PC-3 (cell line): ENCODE results near the gene HACD3. TPM values are rescaled to one million over a fixed set of nuclear protein-coding genes. Genes with fewer than 3 reads are reported as not detected.

Experiments used
- ATAC-seq: fragments of 200-7000 bp; cut with Tn5 transposase; 2 replicates; pipeline ENCODE4 v1.9.1; 2020; ENCODE audit warnings: mild to moderate bottlenecking, moderate library complexity
- BruUV-seq: library from RNA; stranded (reverse); fragments of 400-500 nt; replicated peaks from 2 replicates; lab custom pipeline; 2021; lab: Mats Ljungman, UMichigan
- CTCF ChIA-PET: fragments of 300-600 bp; sonication (Branson Sonifier 250); formaldehyde crosslinking; loops from one replicate; lab custom pipeline; 2022; ENCODE audit warnings: antibody characterized with exemption; lab: Charles Lee
- POLR2A ChIA-PET: fragments of 300-600 bp; sonication (Branson Sonifier 250); formaldehyde crosslinking; loops from one replicate; lab custom pipeline; 2022; ENCODE audit warnings: antibody characterized with exemption; ENCODE audit not compliant: unreplicated experiment; lab: Charles Lee
- DNase-seq: peaks from one replicate; pipeline ENCODE4 v3.0.0-alpha.2; 2015
- H2AFZ ChIP-seq: fragments of 300-600 bp; sonication (generic); 2 replicates; pipeline ENCODE4 v1.6.0; 2016; ENCODE audit warnings: antibody characterized with exemption, low read length
- H3F3A ChIP-seq: fragments of 300-600 bp; sonication (generic); one replicate; pipeline ENCODE4 v1.6.0; 2017; ENCODE audit warnings: antibody characterized with exemption, low read length, control low read depth, mild to moderate bottlenecking; ENCODE audit not compliant: unreplicated experiment
- H3K27ac ChIP-seq: fragments of 300-600 bp; sonication (generic); 2 replicates; pipeline ENCODE4 v1.5.1; 2016; ENCODE audit warnings: mild to moderate bottlenecking, low read length
- H3K27me3 ChIP-seq: fragments of 300-600 bp; sonication (generic); 2 replicates; pipeline ENCODE4 v1.6.1; 2016; ENCODE audit warnings: low read length, mixed read lengths
- H3K36me3 ChIP-seq: fragments of 300-600 bp; sonication (generic); 2 replicates; pipeline ENCODE4 v1.6.1; 2016; ENCODE audit warnings: low read depth, mixed run types, low read length, mixed read lengths
- H3K4me1 ChIP-seq: fragments of 300-600 bp; sonication (generic); 2 replicates; pipeline ENCODE4 v1.5.1; 2016; ENCODE audit warnings: low read length; ENCODE audit not compliant: insufficient read depth
- H3K4me2 ChIP-seq: fragments of 300-600 bp; sonication (generic); 2 replicates; pipeline ENCODE4 v1.6.0; 2016; ENCODE audit warnings: low read length
- H3K4me3 ChIP-seq: fragments of 300-600 bp; sonication (generic); 2 replicates; pipeline ENCODE4 v1.5.1; 2016; ENCODE audit warnings: mild to moderate bottlenecking, low read length, mixed read lengths
- H3K79me2 ChIP-seq: fragments of 300-600 bp; sonication (generic); 2 replicates; pipeline ENCODE4 v1.6.1; 2017; ENCODE audit warnings: low read length, mixed read lengths
- H3K9ac ChIP-seq: fragments of 300-600 bp; sonication (generic); 2 replicates; pipeline ENCODE4 v1.6.0; 2016; ENCODE audit warnings: mild to moderate bottlenecking, low read length
- H3K9me2 ChIP-seq: fragments of 300-600 bp; sonication (generic); replicated peaks from 2 replicates; pipeline ENCODE4 v1.6.1; 2016; ENCODE audit warnings: mixed run types, low read length, mixed read lengths
- H3K9me3 ChIP-seq: fragments of 300-600 bp; sonication (generic); 2 replicates; pipeline ENCODE4 v1.6.1; 2016; ENCODE audit warnings: low read length, mixed read lengths
- H4K20me1 ChIP-seq: fragments of 300-600 bp; sonication (generic); 2 replicates; pipeline ENCODE4 v1.6.1; 2016; ENCODE audit warnings: low read length, mixed read lengths
- EZH2 ChIP-seq: fragments of 300-600 bp; sonication (generic); IDR thresholded peaks from one replicate; pipeline ENCODE4 v1.6.1; 2017; ENCODE audit warnings: antibody characterized with exemption, mild to moderate bottlenecking, low read length; ENCODE audit not compliant: unreplicated experiment
- EZH2phosphoT487 ChIP-seq: fragments of 300-600 bp; sonication (generic); IDR thresholded peaks from 2 replicates; pipeline ENCODE4 v1.6.1; 2018; ENCODE audit warnings: mild to moderate bottlenecking, antibody characterized with exemption, low read length, borderline replicate concordance
- intact Hi-C: fragments of 100-400 bp; cut with micrococcal nuclease; formaldehyde crosslinking; loops from 2 replicates; pipeline ENCODE4 v1.9.0; 2023
- total RNA-seq: library from RNA; depleted of rRNA; stranded (reverse); fragments of >200 nt; gene quantifications from 2 replicates; pipeline ENCODE4 v1.2.3, GENCODE V29; 2014
- TF ChIP-seq, protein P1 (sequence below): fragments of 300-600 bp; sonication (generic); conservative IDR thresholded peaks from 2 replicates; pipeline ENCODE4 v1.5.1; 2017; ENCODE audit warnings: antibody characterized with exemption, low read depth, mild to moderate bottlenecking, low read length

The HACD3 gene
- total RNA-seq, 1 experiment from 2014 or later, result 64.9 TPM

GRCh38 chr15:65584241-65584640, 54.0 kb downstream of the HACD3 start:
- Histone ChIP-seq H3K79me2 (no peaks in the 10 kb centered on the region), H3K27me3 (no peaks in the 10 kb centered on the region), H3K9ac (no peak overlapping the region), H3K27ac (no peak overlapping the region), H3K4me1 (peaks cover 16% of the 10 kb centered on the region), H3K4me2 (no peak overlapping the region), H2AFZ (no peak overlapping the region), H3K9me3 (no peaks in the 10 kb centered on the region), H3K4me3 (no peak overlapping the region), H3K36me3 (peaks cover 8% of the 10 kb centered on the region; the same call in 1 of the 2 replicates), H4K20me1 (no peaks in the 10 kb centered on the region), H3F3A (no peaks in the 10 kb centered on the region), H3K9me2 (no peaks in the 10 kb centered on the region)
- intact Hi-C loops, result no loop called here
- DNase-seq, result no peak
- BruUV-seq, result no TSS peak
- CTCF ChIA-PET, result no interaction called here
- TF ChIP-seq EZH2phosphoT487 (no peak), EZH2 (no peak)
- TF ChIP-seq, protein P1, sequence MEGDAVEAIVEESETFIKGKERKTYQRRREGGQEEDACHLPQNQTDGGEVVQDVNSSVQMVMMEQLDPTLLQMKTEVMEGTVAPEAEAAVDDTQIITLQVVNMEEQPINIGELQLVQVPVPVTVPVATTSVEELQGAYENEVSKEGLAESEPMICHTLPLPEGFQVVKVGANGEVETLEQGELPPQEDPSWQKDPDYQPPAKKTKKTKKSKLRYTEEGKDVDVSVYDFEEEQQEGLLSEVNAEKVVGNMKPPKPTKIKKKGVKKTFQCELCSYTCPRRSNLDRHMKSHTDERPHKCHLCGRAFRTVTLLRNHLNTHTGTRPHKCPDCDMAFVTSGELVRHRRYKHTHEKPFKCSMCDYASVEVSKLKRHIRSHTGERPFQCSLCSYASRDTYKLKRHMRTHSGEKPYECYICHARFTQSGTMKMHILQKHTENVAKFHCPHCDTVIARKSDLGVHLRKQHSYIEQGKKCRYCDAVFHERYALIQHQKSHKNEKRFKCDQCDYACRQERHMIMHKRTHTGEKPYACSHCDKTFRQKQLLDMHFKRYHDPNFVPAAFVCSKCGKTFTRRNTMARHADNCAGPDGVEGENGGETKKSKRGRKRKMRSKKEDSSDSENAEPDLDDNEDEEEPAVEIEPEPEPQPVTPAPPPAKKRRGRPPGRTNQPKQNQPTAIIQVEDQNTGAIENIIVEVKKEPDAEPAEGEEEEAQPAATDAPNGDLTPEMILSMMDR, result no peak
- no peak for ATAC-seq
- POLR2A ChIA-PET, result no interaction called here

GRCh38 chr15:65587094-65587493, 56.8 kb downstream of the HACD3 start:
- H3K4me2 ChIP-seq, result no peak overlapping the region
- H3K9me2 ChIP-seq, result no peaks in the 10 kb centered on the region
- no peaks in the 10 kb centered on the region for H3K27me3 ChIP-seq
- no peak for ATAC-seq
- no peaks in the 10 kb centered on the region for H3F3A ChIP-seq
- POLR2A ChIA-PET, result no interaction called here
- no peaks in the 10 kb centered on the region for H4K20me1 ChIP-seq
- TF ChIP-seq EZH2phosphoT487 (no peak), EZH2 (no peak)
- TF ChIP-seq, protein P1, result no peak
- intact Hi-C loops, result no loop called here
- no peak overlapping the region for H3K9ac ChIP-seq
- no TSS peak for BruUV-seq
- no peaks in the 10 kb centered on the region for H3K9me3 ChIP-seq
- H3K4me1 ChIP-seq, result no peaks in the 10 kb centered on the region
- no peaks in the 10 kb centered on the region for H3K79me2 ChIP-seq
- no peak overlapping the region for H3K4me3 ChIP-seq
- no peak overlapping the region for H2AFZ ChIP-seq
- H3K27ac ChIP-seq, result no peak overlapping the region
- no peak for DNase-seq
- peaks cover 6% of the 10 kb centered on the region; the same call in 1 of the 2 replicates for H3K36me3 ChIP-seq
- CTCF ChIA-PET, result no interaction called here

DNA sequence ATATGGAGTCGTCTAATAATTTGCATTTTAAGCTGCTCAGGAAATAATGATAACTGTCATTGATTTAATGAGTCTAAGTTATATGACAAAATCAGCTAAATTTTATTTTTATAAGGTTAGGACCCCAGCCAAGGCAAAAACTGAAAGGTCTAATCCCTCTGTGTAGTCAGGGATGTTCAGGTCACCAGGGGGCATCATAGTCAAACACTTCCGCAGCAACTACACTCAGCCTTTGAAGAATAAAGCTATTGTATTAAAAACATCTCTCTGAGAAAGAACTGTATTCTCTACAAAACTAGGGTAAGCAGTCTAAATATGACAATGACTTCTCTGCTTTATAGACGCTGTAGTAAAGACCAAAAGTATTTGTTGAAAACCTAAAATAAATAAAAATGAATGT, 65.7 kb downstream of the HACD3 start:
- peak; percentile 40; the same call in 1 of the 2 replicates for ATAC-seq
- peaks cover 25% of the 10 kb centered on the region; the same call in 1 of the 2 replicates for H3K36me3 ChIP-seq
- no peaks in the 10 kb centered on the region for H3K79me2 ChIP-seq
- H4K20me1 ChIP-seq, result no peaks in the 10 kb centered on the region
- no peak overlapping the region for H3K4me3 ChIP-seq
- no TSS peak for BruUV-seq
- no peaks in the 10 kb centered on the region for H3K27me3 ChIP-seq
- ChIA-PET POLR2A (no interaction called here), CTCF (interaction anchor here (0.6 to 1.1 kb wide), 5 partner anchors 10 to 237 kb away, joined by 4 to 7 read pairs (median 5); partner anchors contain the start of gene INTS14)
- H3K9ac ChIP-seq, result no peak overlapping the region
- no peak for TF ChIP-seq EZH2
- TF ChIP-seq, protein P1, result peak; percentile 58
- H3K4me1 ChIP-seq, result no peaks in the 10 kb centered on the region
- intact Hi-C loops, result no loop called here
- no peak overlapping the region for H3K4me2 ChIP-seq
- H3K9me2 ChIP-seq, result no peaks in the 10 kb centered on the region
- DNase-seq, result peak; percentile 15
- no peak overlapping the region for H3K27ac ChIP-seq
- no peaks in the 10 kb centered on the region for H3K9me3 ChIP-seq
- no peak overlapping the region for H2AFZ ChIP-seq
- H3F3A ChIP-seq, result no peaks in the 10 kb centered on the region
